Fibroblast of gingiva (primary cell): ENCODE data around the gene SBNO2.

Experiments used
- DNase-seq: peaks from one replicate; pipeline ENCODE4 v3.0.0-alpha.2; 2011; ENCODE audit warnings: low read depth

SBNO2 gene

DNA sequence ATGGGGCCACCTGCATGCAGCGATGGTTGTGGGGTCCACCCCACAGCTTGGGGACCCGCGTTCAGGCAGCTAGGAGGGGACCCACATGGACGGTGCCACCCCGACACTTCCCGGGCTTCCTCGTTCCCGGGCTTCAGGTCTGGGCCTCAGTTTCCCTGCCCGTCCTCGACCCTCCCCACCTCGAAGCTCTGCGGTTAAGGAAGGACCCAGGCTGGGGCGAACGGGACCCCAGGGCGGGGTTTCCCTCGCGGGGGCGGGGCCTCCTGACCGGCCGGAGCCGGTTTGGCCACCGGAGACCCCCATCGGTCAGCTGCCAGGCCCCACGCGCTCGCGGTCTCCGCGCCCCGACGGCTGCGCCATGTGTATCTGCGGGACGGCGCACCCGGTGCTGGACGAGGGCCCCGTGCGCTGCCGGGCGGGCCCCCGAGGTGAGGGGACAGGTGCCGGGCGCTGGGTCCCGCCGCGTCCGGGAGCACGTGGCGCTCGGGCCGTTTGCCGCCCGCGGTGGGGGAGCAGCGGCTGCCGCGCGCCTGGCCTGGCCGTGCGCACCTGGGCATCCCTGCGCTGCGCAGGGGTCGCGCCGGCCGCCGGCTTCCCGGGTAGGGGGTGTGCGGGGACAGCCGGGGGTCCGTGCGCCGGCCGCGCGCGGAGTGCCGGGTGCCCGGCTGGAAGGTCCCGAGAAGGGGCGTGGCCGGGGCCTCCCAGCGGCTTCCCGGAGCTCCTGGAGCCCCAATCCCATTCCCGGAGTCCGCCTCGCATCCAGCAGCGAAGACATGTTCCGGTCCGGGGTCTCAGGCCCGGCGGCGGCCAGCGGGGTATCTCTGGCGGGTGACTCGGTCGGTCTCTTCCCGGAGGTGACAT is 102.9 kb downstream of the SBNO2 start:
- no peak for DNase-seq

DNA sequence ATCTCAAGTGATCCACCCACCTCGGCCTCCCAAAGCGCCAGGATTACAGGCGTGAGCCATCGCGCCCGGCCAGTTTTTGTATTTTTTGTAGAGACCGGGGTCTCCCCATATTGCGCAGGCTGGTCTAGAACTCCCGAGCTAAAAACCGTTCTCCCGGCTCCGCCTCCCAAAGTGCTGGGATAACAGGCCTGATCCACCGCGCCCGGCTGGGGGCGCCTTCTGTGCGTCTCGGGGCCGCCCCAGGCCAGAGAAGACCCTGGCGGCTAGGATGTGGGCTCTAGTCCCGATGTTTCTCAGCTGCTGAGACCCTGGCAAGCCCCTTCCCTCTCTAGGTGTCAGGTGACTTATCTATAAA is 103.5 kb downstream of the SBNO2 start:
- no peak for DNase-seq

DNA sequence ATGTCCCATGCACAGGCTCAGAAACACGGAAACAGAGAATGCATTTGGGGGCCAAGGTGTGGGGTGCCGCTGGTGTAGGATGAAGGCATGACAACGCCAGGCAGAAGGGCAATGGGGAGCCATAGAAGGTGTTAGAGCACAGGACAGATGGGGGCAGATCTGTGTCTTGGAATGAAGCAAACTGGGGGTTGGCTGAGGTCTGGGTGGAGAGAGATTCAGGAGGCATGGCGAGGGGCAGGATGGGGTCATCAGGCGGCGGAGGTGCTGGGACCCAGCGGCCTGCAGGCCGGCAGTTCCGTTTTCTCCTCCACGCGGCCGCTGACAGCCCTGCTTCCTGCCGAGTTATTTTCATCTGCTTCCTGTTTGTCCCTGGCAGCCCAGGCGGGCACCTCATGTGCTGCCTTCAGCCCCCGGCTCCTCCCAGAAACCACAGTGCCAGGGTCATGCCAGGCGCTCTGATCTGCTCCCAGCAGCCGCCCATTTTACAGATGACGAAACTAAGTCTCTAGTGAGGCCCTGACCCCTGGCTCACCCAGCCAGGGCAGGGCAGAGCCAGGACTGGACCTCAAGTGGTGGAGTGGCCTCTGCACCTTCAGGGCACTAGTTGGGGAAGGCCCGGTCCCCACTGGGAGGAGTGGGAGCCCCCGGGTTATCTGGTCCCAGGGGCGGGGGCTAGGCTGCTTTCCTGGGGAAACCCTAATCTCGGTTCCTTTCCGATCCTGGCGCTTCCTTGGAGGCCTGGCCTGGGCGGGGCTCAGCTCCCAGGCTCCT is 104.9 kb downstream of the SBNO2 start:
- peak; percentile 32 for DNase-seq

DNA sequence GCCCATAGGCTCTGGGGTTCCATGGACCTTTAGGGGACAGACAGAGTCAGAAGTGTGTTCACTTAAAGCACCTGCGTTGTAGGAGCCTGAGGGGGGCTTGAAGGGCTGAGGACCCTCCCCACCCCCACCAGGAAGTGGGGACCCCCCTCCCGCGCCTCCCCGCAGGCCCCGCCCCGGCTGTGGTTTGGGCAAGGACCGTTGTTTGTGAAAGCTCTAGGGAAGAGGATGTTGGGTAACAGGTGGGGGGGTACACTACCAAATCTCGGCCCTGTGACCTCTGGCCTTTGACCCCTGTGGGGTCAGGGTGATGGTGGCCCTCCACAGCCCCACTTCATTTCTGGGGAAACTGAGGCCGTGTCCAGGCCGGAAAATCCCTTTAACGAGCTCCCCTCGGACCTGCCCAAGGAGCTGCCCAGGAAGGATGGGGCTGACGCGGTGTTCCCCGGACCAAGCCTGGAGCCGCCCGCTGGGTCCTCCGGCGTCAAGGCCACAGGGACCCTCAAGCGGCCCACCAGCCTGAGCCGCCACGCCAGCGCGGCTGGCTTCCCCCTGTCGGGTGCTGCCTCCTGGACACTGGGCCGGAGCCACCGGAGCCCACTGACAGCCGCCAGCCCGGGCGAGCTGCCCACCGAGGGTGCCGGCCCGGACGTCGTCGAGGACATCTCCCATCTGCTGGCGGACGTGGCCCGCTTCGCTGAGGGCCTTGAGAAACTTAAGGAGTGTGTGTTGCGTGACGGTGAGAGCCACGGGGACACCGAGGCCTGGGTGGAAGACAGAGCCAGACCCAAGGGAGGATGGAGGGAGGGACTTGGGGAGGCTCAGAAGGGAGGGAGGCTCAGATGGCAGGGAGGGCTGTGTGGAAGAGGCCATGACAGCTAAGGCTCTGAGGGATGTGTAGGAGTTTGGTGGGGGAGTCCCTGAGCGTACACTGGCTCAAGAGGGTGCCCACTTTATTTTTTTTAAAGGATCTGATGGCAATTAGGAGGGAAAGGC is 105.8 kb downstream of the SBNO2 start:
- DNase-seq = no peak

DNA sequence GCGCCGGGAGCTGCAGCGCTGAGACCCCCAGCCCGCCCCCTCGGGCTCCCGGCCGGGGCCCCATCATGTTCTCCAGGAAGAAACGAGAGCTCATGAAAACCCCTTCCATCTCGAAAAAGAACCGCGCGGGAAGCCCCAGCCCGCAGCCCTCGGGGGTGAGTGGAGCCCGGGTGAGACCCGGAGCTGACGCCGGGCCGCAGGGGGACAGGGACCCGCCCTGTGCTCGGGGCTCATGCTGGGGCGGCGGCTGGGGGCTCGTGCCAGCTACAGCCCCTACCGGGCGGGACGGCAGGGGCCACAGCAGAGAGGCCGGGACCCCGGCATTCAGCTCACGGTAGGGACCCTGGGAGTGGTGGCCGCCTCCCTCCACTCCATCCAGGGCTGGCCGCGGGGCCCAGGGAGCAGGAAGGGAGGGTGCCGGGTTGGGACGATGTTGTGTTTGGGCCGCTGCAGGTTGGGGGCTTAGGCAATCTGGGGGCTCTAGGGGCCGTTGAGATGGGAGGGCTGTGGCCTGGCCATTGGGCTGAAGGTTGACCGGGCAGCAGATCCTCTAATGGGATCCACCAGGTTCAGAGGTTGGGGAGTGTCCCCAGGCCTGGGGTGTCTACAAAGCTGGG is 106.6 kb downstream of the SBNO2 start:
- DNase-seq = no peak

DNA sequence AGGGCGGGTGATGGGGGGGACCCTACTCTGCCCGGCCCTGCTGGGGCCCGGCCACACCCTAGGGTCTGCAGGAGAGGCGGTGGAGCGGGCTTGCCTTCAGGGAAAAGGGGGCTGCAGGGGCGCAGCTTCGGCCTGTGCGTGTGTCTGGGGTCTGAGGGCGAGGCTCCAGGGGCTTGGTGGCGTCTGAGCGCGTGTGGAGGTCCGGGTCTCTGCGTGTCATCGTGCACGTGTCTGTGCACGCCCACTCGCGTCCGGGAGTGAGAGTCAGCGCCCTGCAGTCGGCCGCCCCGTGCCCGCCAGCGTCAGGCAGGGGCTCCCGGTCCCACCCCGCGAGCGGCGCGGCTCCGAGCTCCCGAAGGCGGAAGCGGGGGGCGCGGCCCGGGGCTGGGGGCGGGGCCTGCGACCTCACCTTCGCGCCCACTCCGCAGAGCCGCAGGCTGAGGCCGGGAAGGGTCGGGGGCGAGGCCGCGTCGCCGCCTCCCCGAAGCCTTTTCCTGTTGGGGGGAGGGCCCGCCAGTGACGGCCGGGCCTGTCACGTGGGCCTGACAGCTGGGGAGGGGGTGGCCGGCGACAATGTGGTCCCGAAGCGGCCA is 107.2 kb downstream of the SBNO2 start, which contains the start of gene ARHGAP45:
Gene ARHGAP45 (plus strand): TSS at position 420 of the 593 bp plus-strand sequence. CDS start 239 bp downstream, outside the sequence.
- no peak for DNase-seq

DNA sequence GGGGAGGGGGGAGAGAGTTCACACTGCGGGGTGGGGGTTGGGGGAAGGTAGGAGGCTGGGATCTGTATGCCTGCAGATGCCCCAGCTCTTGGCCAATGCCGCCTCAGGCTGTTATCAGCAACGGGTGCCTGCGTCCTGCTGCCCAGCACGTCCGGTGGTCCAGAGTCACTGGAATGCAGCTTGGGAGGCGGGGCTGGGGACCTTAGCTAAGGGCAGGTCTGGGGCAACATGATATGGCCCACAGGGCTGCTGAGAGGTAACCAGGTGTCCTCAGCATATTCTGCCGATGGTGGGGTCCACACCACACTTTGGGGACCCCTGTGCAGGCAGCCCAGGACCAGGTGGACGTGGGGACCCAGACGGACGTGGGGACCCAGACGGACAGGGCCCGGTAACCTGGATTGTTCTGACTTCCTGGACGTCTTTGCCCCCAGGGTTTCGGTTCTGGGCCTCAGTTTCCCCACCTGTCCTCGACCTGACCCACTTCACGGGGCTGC is 107.8 kb downstream of the SBNO2 start:
- no peak for DNase-seq

DNA sequence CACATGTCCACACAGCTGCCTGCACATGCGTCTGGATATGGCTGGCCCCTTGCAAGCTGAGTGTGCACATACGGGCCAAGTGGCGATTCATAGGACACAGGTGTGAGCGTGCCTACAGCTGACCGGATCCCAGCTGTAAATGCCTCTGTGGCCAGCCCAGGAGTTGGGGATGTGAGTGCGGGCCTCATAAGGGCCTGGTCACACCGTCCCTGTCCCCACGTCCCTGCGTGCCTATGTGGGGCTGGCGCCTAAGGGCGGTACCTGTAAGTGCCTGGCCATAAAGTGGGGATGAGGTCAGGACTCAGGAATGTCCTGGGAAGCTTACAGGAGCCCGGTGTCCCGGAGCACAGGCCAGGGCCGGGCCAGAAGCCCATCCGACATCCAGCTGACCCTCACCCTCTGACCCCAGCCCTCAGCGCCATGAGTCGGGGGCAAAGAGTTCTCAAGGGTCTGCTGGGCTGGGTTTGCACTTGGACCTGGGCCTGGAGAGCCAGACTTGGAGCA is 108.4 kb downstream of the SBNO2 start:
- no peak for DNase-seq

DNA sequence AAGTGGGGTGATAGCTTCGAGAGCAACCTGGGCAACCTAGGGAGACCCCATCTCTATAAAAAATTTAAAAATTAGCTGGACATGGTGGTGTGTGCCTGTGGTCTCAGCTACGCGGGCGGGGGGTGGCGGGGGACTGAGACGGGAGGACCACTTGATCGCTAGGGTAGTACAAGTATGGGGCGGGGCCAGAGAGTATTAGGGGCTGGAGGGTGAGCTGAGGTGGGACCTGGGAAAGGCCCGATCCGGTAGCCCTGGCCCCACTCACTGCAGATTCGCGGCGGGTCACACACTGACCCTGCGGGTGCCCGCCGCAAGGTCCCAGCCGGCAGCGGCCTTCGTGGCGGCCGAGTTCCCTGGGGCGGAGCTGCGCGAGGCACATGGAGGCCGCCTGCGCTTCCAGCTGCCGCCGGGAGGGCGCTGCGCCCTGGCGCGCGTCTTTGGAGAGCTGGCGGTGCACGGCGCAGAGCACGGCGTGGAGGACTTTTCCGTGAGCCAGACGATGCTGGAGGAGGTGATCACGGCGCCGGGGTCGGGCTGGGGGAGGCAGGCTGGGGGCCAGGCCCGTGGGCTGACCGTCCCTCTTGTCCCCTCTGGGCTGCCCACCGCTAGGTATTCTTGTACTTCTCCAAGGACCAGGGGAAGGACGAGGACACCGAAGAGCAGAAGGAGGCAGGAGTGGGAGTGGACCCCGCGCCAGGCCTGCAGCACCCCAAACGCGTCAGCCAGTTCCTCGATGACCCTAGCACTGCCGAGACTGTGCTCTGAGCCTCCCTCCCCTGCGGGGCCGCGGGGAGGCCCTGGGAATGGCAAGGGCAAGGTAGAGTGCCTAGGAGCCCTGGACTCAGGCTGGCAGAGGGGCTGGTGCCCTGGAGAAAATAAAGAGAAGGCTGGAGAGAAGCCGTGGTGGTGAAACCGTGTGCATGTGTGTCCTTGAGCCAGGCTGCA is 109.1 kb downstream of the SBNO2 start:
- DNase-seq = peak; percentile 56

DNA sequence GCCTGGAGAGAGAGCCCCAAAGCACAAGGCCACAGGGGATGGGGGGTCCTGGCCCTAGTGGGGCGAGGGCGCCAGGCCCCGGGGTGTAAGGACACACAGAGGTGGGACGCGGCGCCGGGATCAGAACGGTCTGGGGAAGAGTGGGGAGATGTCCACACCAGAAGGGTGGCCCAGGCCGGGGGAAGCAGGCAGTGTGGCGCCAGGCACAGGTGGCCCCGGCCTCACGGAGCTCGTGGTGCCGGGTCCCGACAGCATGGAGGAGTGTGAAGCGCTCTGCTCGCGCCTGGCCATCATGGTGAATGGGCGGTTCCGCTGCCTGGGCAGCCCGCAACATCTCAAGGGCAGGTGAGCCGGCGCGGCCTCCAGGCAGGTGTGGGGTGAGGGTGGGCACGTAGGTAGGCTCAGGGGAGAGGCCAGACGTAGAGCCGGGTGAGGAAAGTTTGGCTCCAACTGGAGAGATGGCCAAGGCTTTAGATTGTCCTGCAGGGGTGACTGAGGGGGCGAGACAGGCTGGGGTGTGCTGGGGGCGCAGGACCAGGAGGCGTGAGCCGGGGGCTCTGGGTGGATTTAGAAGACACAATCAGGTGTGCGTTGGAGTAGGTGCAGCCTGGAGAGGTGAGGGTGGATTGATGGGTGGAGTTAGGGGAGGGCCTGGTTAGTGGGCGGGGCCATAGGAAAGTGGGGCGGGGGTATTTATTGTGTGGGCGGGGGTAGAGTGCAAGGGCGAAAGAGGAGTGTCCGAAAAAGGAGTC is 110.0 kb downstream of the SBNO2 start:
- no peak for DNase-seq

DNA sequence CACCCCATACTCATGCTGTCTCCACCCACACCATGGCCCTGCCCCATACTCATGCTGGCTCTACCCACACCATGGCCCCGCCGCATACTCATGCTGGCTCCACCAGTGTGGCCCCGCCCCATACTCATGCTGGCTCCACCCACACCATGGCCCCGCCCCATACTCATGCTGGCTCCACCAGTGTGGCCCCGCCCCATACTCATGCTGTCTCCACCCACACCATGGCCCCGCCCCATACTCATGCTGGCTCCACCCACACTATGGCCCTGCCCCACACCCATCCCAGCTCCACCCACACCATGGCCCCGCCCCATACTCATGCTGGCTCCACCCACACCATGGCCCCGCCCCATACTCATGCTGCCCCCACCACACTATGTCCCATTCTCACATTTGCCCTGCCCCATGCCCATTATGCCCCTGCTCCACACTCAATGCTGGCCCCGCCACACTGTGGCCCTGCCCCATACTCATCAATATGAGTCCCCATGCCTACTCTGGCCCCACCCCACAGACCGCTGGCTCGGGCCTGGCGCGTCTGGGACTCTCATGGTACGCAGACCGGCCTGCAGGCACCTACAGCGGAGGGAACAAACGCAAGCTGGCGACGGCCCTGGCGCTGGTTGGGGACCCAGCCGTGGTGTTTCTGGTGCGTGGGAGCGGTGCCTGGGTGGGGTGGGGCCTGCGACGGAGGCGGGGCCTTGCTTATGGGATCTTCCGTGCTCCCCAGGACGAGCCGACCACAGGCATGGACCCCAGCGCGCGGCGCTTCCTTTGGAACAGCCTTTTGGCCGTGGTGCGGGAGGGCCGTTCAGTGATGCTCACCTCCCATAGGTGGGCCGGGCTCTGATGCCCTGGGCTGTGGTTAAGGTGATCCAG is 110.8 kb downstream of the SBNO2 start:
- DNase-seq = no peak

DNA sequence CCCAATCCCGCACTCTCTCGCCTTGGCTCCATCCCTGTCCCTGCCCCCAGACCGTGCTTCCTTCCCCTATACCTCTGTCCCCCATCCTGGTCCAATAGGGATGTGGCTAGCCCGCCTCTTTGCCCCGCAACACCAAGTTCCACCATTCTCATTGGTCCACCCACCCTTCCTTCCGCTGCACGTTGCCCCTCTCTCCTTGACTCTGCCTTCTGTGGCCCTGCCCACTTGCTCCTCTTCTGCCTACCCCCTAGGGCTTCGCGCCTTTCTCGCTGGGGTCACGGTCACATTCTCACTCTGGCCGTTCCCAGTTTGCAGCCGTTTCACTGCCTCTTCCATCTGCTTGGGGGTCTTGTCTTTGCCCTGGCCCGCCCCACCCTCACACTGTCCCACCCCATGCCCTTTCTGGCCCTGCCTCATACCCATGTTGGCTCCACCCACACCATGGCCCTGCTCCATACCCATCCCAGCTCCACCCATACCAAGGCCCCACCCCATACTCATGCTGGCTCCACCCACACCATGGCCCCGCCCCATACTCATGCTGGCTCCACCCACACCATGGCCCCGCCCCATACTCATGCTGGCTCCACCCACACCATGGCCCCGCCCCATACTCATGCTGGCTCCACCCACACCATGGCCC is 111.6 kb downstream of the SBNO2 start:
- no peak for DNase-seq

DNA sequence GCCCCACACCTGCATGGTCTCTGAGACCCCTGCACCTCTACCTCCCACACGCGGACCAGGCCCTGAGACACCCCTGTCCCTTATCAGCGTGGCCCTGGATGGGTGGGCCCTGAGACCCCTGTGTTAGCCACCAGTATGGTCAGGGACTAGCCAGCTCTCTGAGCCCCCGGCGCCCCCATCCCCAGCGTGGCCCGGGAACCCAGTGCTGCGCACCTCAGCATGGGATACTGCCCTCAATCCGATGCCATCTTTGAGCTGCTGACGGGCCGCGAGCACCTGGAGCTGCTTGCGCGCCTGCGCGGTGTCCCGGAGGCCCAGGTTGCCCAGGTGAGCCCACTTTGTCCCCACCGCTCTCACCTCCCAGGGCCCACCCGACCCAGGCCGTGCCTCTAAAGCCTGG is 112.1 kb downstream of the SBNO2 start:
- DNase-seq = no peak

DNA sequence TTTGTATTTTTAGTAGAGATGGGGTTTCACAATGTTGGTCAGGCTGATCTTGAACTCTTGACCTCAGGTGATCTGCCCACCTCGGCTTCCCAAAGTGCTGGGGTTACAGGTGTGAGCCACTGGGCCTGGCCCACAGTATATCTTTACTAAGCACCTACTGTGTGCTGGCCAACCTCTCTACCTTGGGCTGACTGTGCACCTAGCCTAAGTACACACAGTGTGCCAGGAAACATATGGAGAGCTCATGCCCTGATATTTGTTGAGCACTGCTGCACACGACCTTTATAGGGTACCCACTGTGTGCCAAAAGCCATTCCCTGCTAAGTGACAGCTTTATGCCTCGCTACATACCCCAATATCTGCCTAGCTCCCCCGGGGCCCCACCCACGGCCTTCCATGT is 113.4 kb downstream of the SBNO2 start:
- DNase-seq = no peak

DNA sequence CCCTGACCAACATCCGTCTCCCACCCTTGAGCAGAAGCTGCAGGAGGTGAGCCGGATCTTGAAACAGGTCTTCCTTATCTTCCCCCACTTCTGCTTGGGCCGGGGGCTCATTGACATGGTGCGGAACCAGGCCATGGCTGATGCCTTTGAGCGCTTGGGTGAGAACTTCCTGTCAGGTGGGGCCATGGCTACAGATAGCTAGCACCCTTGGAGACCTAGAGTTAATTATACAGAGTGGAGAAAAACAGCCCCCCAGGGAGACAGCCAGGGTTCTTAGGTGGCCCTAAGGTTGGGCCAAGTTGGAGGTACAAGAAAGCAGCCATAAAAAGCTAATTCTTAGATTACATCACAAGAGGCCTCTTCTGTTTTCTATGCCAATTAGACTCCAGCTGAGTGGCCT is 116.0 kb downstream of the SBNO2 start:
- no peak for DNase-seq
